Fibroblast of lung (primary cell): ENCODE measurements around the gene SNRNP200. TPM values are rescaled to one million over a fixed set of nuclear protein-coding genes. Genes with fewer than 3 reads are reported as not detected.

Experiments
- DNase-seq, 2 donors: peaks; one replicate each; pipeline versions ENCODE4 v3.0.0 to v3.0.0-alpha.2; 2010; ENCODE audit warnings: low read depth in 2 of 2
- H2AFZ ChIP-seq: 2 replicates; pipeline ENCODE4 v1.5.1; 2012; ENCODE audit warnings: low read length, control low read depth, inconsistent platforms
- H3K27ac ChIP-seq: 2 replicates; pipeline ENCODE4 v1.5.1; 2011; ENCODE audit warnings: low read length, control low read depth; ENCODE audit not compliant: insufficient read depth
- H3K27me3 ChIP-seq: 2 replicates; pipeline ENCODE4 v1.5.1; 2011; ENCODE audit warnings: mild to moderate bottlenecking, low read length; ENCODE audit not compliant: control insufficient read depth, insufficient read depth
- H3K36me3 ChIP-seq: 2 replicates; pipeline ENCODE4 v1.5.1; 2011; ENCODE audit warnings: low read length; ENCODE audit not compliant: control insufficient read depth, insufficient read depth
- H3K4me1 ChIP-seq: 2 replicates; pipeline ENCODE4 v1.5.1; 2011; ENCODE audit warnings: low read length; ENCODE audit not compliant: control insufficient read depth, insufficient read depth; ENCODE audit errors: extremely low read depth
- H3K4me2 ChIP-seq: 2 replicates; pipeline ENCODE4 v1.5.1; 2011; ENCODE audit warnings: low read length, control low read depth; ENCODE audit not compliant: insufficient read depth; ENCODE audit errors: extremely low read depth
- H3K4me3 ChIP-seq, 4 experiments: fragments of 200-600 bp in 1 of 4; sonication (generic) in 1 of 4; replicated peaks in 1 of 4; 2 replicates each; pipeline ENCODE4 v1.5.1; 2011 to 2016; ENCODE audit warnings: low read length in 4 of 4, low read depth in 3 of 4, mild to moderate bottlenecking in 3 of 4, control low read depth in 2 of 4, inconsistent platforms in 1 of 4, mixed read lengths in 1 of 4; ENCODE audit not compliant: insufficient read depth in 1 of 4; ENCODE audit errors: control extremely low read depth in 1 of 4
- H3K79me2 ChIP-seq: 2 replicates; pipeline ENCODE4 v1.5.1; 2012; ENCODE audit warnings: mild to moderate bottlenecking, low read length, inconsistent platforms; ENCODE audit not compliant: control insufficient read depth, insufficient read depth
- H3K9ac ChIP-seq: 2 replicates; pipeline ENCODE4 v1.5.1; 2011; ENCODE audit warnings: mild to moderate bottlenecking, low read length, control low read depth; ENCODE audit not compliant: insufficient read depth
- H3K9me3 ChIP-seq: 2 replicates; pipeline ENCODE4 v1.5.1; 2012; ENCODE audit warnings: low read depth, low read length; ENCODE audit not compliant: control insufficient read depth, insufficient read depth
- H4K20me1 ChIP-seq: 2 replicates; pipeline ENCODE4 v1.5.1; 2011; ENCODE audit warnings: low read length; ENCODE audit not compliant: control insufficient read depth, insufficient read depth; ENCODE audit errors: extremely low read depth
- CTCF ChIP-seq, 2 donors: IDR thresholded peaks in 1 of 2; conservative IDR thresholded peaks in 1 of 2; 1 replicate in 1 of 2; 2 replicates in 1 of 2; pipeline ENCODE4 v1.5.1; 2011 to 2012; ENCODE audit warnings: low read length in 2 of 2, control low read depth in 1 of 2, inconsistent platforms in 1 of 2, low read depth in 1 of 2, mild to moderate bottlenecking in 1 of 2
- EZH2 ChIP-seq: IDR thresholded peaks from 2 replicates; pipeline ENCODE4 v1.5.1; 2012; ENCODE audit warnings: low read length, control low read depth, mild to moderate bottlenecking; ENCODE audit errors: missing control alignments
- polyA plus RNA-seq, 2 donors: library from polyadenylated mRNA; depleted of rRNA in 1 of 2; stranded (reverse) in 1 of 2; unstranded in 1 of 2; fragments of >200 nt; gene quantifications; 2 replicates each; pipeline ENCODE4 v1.2.1, GENCODE V29; 2011 to 2012; ENCODE audit warnings: missing spikeins in 1 of 2
- total RNA-seq: library from RNA; depleted of rRNA; stranded (reverse); fragments of >200 nt; gene quantifications from 2 replicates; pipeline ENCODE4 v1.2.1, GENCODE V29; 2014

SNRNP200 gene
- total and polyA plus RNA-seq, 2 donors (not counting 1 experiment from before 2014, with no cell fraction given), result 49.4 to 65.0 TPM

DNA sequence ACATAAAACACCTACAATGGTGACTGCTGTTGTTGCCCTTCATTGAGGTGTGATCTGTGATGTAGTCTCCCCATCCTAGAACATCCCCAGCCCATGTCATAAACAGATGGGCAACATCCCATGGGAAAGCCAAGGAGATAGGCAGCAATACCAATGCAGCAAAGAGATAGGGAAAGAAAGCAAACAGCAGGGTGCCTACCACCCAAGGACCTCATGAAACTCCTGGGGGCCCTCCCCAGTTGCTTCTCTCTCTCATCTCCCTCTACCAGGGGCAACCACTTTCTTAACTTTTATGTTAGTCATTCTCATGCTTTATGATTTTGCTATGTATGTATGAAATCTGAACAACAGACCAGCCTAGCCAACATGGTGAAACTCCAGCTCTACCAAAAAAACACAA, 11.7 kb upstream of the SNRNP200 start:
- Histone ChIP-seq H3K9me3 (no peaks in the 10 kb centered on the region), H3K36me3 (no peaks in the 10 kb centered on the region), H2AFZ (no peak overlapping the region), H3K4me1 (peaks cover 15% of the 10 kb centered on the region), H3K27me3 (no peaks in the 10 kb centered on the region), H3K27ac (no peak overlapping the region), H3K9ac (no peak overlapping the region), H3K79me2 (no peaks in the 10 kb centered on the region), H4K20me1 (no peaks in the 10 kb centered on the region), H3K4me3 (no peak overlapping the region), H3K4me2 (no peak overlapping the region)
- TF ChIP-seq CTCF (conservative IDR thresholded peaks at IDR 0.05 in 1 of 2, IDR thresholded peaks at IDR 0.05 in 1 of 2; ENCODE audit: low read depth in 1 of 2, low read length in 2 of 2) (no peak), EZH2 (no peak)
- DNase-seq, result no peak

DNA sequence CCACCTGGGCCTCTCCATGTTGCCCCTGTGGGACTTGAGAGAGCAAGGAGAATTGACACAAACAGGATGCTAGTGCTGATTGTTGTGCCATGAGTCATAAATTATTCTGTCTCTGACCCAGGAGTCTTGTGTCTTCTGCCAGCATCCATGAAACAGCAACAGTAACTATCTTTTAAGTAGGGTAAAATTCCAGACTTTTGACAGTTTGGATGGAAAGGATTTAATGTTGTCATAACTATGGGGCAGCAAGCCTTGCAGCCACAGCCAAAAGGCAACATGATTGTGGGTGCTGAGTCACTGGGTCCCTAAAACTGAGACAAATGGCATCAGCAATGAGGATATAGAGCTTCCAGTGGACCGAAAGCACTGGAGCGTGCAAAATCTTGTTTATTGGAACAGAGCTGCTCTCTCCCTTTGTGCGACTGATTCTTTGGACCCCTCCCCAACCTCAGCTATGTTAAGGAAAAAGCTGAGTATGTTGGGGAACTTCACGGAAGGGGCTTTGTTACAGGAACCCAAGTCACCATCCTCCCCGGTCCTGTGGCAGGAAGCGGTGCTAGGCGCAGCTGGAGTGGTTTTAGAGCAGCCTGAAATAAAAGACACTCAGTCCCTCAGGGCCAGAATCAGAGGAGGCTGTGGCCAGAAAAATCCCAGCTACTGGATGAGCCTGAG, 10.2 kb upstream of the SNRNP200 start:
- no peak for TF ChIP-seq EZH2
- TF ChIP-seq CTCF (conservative IDR thresholded peaks at IDR 0.05 in 1 of 2, IDR thresholded peaks at IDR 0.05 in 1 of 2; ENCODE audit: low read depth in 1 of 2, low read length in 2 of 2), result no peak
- Histone ChIP-seq H3K4me3 (no peak overlapping the region), H2AFZ (peak overlapping the region; percentile 18), H3K4me2 (peak overlapping the region; percentile 23), H3K9ac (no peak overlapping the region), H4K20me1 (no peaks in the 10 kb centered on the region), H3K9me3 (no peaks in the 10 kb centered on the region), H3K4me1 (peaks cover 12% of the 10 kb centered on the region), H3K36me3 (no peaks in the 10 kb centered on the region), H3K79me2 (no peaks in the 10 kb centered on the region), H3K27me3 (no peaks in the 10 kb centered on the region), H3K27ac (peak overlapping the region; percentile 6)
- DNase-seq, result peak in 1 of 2 donors; percentile 82

GRCh38 chr2:96315005-96315399, 9.7 kb upstream of the SNRNP200 start:
- Histone ChIP-seq H3K27ac (no peak overlapping the region), H2AFZ (no peak overlapping the region), H3K9ac (no peak overlapping the region), H4K20me1 (no peaks in the 10 kb centered on the region), H3K4me1 (peaks cover 12% of the 10 kb centered on the region), H3K36me3 (no peaks in the 10 kb centered on the region), H3K4me3 (no peak overlapping the region), H3K79me2 (no peaks in the 10 kb centered on the region), H3K4me2 (peak overlapping the region; percentile 23), H3K9me3 (no peaks in the 10 kb centered on the region), H3K27me3 (no peaks in the 10 kb centered on the region)
- peak in 1 of 2 donors; percentile 16 for DNase-seq
- TF ChIP-seq EZH2 (no peak), CTCF (conservative IDR thresholded peaks at IDR 0.05 in 1 of 2, IDR thresholded peaks at IDR 0.05 in 1 of 2; ENCODE audit: low read depth in 1 of 2, low read length in 2 of 2) (no peak)
